Activated CD4-positive, alpha-beta T cell treated with anti-CD3 and anti-CD28 coated beads for 48 hours (primary cell): ENCODE measurements around the gene CDC42EP3.

Experiments
- DNase-seq: peaks from one replicate; pipeline ENCODE4 v3.0.0-alpha.2; 2020

CDC42EP3 gene

GRCh38 chr2:37614061-37614738 is 57.2 kb downstream of the CDC42EP3 start:
- no peak for DNase-seq

- DNase-seq, result no peak
These were observed 59.1 kb downstream of the CDC42EP3 start for GRCh38 chr2:37612382-37612781.

DNA sequence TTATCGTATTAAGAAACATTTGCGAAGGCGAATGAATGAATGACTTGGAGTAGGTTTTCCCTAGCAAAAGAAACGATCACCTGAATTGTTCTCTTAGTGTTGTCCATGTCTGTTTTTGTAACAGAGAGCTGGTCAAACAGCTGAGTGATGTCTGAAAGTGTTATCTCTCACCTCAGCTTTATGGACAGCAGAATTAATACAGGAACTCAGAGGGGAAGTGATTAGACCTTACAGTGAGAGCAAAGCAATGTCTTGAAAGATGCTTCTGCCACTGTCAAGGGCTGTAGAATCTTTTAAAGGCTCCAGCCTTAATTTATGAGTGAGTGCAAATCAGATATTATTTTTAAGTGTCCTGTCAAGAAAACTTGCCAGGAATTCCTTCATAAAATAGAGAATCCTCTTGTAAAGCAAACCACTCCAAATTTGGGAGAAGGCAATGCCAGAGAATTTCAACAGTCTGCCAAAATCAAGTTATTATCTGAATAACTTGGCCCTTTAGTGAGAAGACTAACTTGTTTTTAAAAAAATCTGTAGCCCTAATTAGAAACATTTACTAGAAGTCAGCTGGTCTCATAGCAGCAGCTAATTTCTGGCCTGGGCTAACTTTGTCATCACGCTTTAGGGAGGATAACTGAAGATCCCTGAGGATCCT is 60.7 kb downstream of the CDC42EP3 start:
- DNase-seq, result no peak

DNA sequence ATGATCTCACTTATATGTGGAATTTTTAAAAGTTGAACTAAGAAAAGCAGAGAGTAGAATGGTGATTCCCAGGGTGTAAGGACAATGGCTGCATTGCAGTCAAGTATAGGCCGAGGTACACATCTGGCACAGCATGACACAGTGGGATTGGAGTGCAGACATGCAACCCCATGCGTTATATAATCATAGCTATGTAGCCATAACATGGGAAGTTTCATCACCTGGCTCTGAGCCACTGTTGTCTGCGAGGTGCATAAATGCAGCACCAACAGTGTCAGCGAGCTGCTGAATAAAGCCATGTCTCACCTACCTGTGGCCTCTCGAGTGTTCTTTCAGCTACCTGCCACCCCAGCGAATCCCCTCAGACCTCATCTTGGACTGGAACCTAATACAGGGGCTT is 61.7 kb downstream of the CDC42EP3 start:
- DNase-seq, result no peak

GRCh38 chr2:37604716-37605115 is 66.7 kb downstream of the CDC42EP3 start:
- no peak for DNase-seq

DNA sequence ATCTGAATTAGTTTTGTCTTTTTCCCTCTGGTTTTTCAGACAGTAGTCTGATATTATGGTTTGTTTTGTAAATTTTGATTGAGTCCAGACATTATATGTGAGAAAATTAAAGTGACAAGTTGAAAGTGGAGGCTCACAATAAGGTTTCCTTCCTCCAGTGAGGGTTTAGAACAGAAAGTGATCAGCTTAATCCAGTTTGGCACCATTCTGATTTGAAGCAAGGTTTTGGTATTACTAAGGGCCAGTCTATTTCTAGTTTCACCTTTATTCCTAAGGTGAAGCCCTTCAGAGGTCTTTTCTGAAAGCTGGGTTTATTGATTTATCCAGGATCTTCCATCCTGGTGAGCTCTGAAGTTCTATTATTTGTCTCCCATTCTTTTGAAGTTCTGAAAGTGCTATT is 68.7 kb downstream of the CDC42EP3 start:
- no peak for DNase-seq

GRCh38 chr2:37602040-37602439 is 69.4 kb downstream of the CDC42EP3 start:
- DNase-seq, result no peak

GRCh38 chr2:37601569-37601968 is 69.9 kb downstream of the CDC42EP3 start:
- DNase-seq, result no peak

GRCh38 chr2:37600735-37601134 is 70.7 kb downstream of the CDC42EP3 start:
- no peak for DNase-seq

DNA sequence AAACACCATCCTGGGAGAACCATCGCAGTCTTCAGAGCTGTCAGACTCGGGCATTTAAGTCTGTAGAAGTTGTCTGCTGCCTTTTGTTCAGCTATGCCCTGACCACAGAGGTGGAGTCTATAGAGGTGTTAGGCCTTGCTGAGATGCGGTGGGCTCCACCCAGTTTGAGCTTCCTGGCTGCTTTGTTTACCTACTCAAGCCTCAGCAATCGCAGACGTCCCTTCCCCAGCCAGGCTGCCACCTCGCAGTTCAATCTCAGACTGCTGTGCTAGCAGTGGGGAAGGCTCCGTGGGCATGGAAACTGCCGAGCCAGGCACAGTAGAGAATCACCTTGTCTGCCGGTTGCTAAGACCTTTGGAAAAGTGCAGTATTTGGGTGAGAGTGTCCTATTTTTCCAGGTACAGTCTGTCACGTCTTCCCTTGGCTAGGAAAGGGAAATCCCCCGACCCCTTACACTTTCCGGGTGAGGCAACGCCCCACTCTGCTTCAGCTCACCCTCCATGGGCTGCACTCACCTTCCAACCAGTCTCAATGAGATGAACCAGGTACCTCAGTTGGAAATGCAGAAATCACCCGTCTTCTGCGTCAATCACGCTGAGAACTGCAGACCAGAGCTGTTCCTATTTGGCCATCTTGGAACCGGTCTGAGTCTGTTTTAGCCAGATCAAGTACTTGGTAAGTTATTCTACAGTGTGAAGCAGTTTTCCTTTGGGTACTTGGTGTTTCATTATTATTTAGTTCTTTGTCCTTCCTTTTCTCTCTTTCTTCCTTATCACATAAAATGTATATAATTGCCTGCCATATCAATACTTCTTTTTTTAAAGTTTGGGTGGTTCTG is 71.5 kb downstream of the CDC42EP3 start:
- peak; percentile 43 for DNase-seq

GRCh38 chr2:37593694-37594093 is 77.7 kb downstream of the CDC42EP3 start:
- DNase-seq, result no peak

DNA sequence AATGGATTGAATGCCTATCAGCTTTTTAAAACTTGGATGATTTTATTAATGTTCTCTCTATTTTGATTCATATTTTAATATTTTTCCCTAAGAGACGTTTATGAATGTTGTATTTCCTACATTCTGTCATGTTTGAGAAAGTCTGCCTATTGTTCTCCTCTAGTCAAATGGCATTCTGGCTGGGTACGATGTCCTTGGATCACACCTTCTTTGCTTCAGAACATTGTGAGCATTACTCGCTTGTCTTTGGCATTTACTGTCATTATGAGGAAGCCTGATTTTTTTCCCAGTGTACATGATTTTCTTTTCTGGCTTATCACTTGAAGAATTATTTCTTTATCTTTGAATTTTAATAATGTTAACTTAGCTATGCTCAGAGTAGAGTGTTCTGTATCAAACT is 78.4 kb downstream of the CDC42EP3 start:
- no peak for DNase-seq
